Neutrophil (primary cell): ENCODE measurements around the gene OR51M1.
"Not testable (repeated sequence)": the region's sequence is repeated elsewhere in the genome, so short reads cannot be mapped to it uniquely, and the experiment has no call there.

Source experiments
- H3K27ac ChIP-seq: fragments of 200-600 bp; sonication (generic); 2 replicates; pipeline ENCODE4 v1.5.1; 2016; ENCODE audit warnings: mild to moderate bottlenecking, moderate library complexity
- H3K27me3 ChIP-seq: fragments of 200-600 bp; sonication (generic); 2 replicates; pipeline ENCODE4 v1.6.0; 2016; ENCODE audit warnings: mild to moderate bottlenecking
- H3K36me3 ChIP-seq: fragments of 200-600 bp; sonication (generic); 2 replicates; pipeline ENCODE4 v1.5.1; 2017
- H3K4me1 ChIP-seq, 2 experiments: fragments of 200-600 bp in 1 of 2; sonication (generic) in 1 of 2; 1 replicate in 1 of 2; 2 replicates in 1 of 2; pipeline versions ENCODE4 v1.5.1 to v1.6.1; 2013 to 2016; ENCODE audit warnings: low read depth in 1 of 2, low read length in 1 of 2, mild to moderate bottlenecking in 1 of 2, moderate library complexity in 1 of 2; ENCODE audit not compliant: control insufficient read depth in 1 of 2, insufficient read depth in 1 of 2
- H3K4me3 ChIP-seq, 2 experiments: fragments of 200-600 bp in 1 of 2; sonication (generic) in 1 of 2; 1 replicate in 1 of 2; 2 replicates in 1 of 2; pipeline ENCODE4 v1.5.1; 2013 to 2016; ENCODE audit warnings: low read depth in 1 of 2, low read length in 1 of 2, mild to moderate bottlenecking in 1 of 2, moderate library complexity in 1 of 2
- H3K9me3 ChIP-seq: fragments of 200-600 bp; sonication (generic); 2 replicates; pipeline ENCODE4 v1.5.1; 2016
- TF ChIP-seq, protein P1 (sequence below): fragments of 200-600 bp; sonication (generic); IDR thresholded peaks from 2 replicates; pipeline ENCODE4 v1.5.1; 2016; ENCODE audit warnings: antibody characterized with exemption

OR51M1 gene

DNA sequence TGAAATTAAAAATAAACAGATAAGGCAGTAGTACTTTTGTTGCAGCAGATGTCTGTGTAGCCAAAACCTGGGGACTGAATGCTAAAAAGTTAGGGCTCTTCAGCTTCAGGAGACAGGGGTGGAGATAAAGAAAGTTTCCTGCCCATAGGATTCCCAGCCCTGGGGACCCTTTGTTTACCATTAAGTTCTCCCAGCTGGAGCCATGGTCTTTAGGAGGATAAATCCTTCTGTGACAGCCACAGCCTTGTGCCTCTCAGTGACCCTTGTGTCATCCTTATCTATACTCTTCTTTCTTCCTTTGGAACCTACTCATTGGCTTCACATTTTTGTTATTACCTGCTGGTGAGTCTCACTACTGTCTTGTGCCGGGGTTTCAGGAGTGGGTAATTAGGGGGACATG is at the start of gene OR51M1:
Gene OR51M1, plus strand, starts transcription at position 237 of the 400 bp plus-strand sequence. CDS start 5,587 bp downstream, outside the sequence.
- no peaks in the 10 kb centered on the region for H3K36me3 ChIP-seq
- TF ChIP-seq, protein P1, sequence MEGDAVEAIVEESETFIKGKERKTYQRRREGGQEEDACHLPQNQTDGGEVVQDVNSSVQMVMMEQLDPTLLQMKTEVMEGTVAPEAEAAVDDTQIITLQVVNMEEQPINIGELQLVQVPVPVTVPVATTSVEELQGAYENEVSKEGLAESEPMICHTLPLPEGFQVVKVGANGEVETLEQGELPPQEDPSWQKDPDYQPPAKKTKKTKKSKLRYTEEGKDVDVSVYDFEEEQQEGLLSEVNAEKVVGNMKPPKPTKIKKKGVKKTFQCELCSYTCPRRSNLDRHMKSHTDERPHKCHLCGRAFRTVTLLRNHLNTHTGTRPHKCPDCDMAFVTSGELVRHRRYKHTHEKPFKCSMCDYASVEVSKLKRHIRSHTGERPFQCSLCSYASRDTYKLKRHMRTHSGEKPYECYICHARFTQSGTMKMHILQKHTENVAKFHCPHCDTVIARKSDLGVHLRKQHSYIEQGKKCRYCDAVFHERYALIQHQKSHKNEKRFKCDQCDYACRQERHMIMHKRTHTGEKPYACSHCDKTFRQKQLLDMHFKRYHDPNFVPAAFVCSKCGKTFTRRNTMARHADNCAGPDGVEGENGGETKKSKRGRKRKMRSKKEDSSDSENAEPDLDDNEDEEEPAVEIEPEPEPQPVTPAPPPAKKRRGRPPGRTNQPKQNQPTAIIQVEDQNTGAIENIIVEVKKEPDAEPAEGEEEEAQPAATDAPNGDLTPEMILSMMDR: no peak
- H3K27ac ChIP-seq: no peak within 1 kb of the TSS
- no peak within 1 kb of the TSS for H3K4me3 ChIP-seq
- H3K9me3 ChIP-seq: no peaks in the 10 kb centered on the region
- H3K27me3 ChIP-seq: no peaks in the 10 kb centered on the region
- no peaks in the 10 kb centered on the region for H3K4me1 ChIP-seq

- H3K36me3 ChIP-seq: no peaks in the 10 kb centered on the region
- no peaks in the 10 kb centered on the region for H3K4me1 ChIP-seq
- TF ChIP-seq, protein P1: no peak
- H3K9me3 ChIP-seq: no peaks in the 10 kb centered on the region
- no peaks in the 10 kb centered on the region for H3K27me3 ChIP-seq
- H3K4me3 ChIP-seq: no peak overlapping the region
- H3K27ac ChIP-seq: no peak overlapping the region
These were observed 48.4 kb upstream of the OR51M1 start for GRCh38 chr11:5335170-5335569.

DNA sequence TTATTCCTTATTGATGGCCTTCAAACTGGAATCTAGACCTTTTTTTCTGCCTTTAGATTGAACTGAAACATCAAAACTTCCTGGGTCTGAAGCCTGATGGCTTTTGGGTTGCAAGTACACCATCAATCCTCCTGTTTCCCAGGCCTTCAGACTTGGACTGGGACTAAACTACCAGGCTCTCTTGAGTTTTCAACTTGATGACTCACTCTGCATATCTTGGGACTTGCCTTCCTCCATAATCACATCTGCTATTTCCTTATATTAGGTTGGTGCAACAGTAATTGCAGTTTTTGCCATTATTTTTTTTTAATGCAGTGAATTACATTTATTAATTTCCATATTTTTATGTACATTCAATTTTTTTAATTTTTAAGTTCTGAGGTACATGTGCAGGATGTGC is 47.3 kb upstream of the OR51M1 start:
- Histone ChIP-seq H3K27me3 (no peaks in the 10 kb centered on the region), H3K4me3 (no peak overlapping the region), H3K27ac (no peak overlapping the region), H3K4me1 (no peaks in the 10 kb centered on the region), H3K36me3 (no peaks in the 10 kb centered on the region), H3K9me3 (no peaks in the 10 kb centered on the region)
- TF ChIP-seq, protein P1: no peak

DNA sequence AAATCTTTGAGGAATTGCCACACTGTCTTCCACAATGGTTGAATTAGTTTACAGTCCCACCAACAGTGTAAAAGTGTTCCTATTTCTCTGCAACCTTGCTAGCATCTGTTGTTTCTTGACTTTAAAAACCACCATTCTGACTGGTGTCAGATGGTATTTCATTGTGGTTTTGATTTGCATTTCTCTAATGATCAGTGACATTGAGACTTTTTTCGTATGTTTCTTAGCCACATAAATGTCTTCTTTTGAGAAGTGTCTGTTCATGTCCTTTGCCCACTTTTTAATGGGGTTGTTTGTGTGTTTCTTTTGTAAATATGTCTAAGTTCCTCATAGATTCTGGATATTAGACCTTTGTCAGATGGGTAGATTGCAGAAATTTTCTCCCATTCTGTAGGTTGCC is 46.4 kb upstream of the OR51M1 start:
- not testable (repeated sequence) for H3K9me3 ChIP-seq, H3K36me3 ChIP-seq, H3K4me1 ChIP-seq, H3K27ac ChIP-seq, H3K4me3 ChIP-seq, H3K27me3 ChIP-seq

DNA sequence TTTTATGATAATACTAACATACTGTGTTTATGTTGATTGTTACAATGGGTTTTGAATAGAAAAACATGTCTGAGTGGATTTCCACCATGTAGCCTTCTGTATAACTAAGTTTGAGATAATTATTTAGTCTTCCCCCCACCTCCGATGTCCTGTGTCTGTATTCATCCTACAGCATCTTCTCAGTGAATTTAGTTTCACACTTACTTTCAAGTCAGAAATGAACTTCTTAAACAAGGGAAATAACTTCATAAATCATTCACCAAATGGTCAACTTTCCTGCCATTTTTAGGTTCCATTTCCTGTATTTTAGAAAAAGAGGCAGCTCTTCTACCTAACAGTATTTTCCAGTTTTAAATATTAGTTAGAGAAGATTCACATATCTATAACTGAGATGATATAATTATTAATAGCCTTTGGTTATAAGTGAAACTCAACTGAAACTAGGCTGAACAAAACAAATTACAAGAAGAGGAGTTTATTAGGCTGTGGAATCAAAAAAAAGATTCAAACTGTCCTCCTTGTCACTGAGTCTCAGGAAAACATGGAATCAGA is 43.8 kb upstream of the OR51M1 start:
- Histone ChIP-seq H3K4me3 (no peak overlapping the region), H3K4me1 (no peaks in the 10 kb centered on the region), H3K36me3 (no peaks in the 10 kb centered on the region), H3K27ac (no peak overlapping the region), H3K9me3 (no peaks in the 10 kb centered on the region), H3K27me3 (no peaks in the 10 kb centered on the region)
- TF ChIP-seq, protein P1: no peak

DNA sequence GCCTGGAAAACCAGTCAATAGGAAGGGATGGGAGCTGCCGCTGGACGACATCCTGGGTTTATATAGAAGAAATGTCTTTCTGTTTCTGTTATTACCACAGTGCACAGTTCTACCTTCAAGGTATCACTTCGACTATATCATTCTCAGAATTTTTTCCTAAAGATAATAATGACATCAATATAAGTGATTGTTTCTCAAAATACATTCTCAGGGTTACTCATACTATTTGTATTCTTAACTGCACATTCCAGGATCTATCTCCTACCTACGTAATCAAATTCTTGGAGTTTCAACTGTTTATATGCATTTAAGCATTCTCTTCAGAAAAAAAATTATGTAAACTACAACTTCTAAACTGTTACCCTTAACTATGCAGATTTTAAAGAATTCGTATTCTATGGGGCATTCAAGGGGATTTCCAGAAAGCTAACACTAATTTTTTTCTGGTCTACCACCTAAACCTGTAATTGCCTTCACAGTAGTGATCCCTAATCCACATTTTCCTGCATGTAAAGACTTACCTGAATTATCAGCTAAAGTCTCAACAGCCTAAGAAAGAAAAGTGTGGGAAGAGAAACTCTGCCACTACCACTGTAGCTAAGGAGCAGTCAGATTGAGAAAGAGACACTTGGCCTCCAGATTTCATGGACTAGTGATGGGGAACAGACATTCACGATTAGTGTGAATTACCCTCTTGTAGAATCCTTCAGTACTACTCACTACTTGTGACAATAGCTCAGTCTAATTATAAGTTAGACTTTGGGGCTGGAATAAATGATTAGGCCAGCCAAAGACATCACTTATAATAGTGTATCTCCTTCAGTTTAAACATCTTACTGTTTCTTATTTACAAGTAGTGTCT is 39.9 kb upstream of the OR51M1 start, which contains the start of gene OR51B5:
Gene OR51B5, minus strand, starts transcription at position 51 of the 862 bp plus-strand sequence. Its CDS starts 0 bp downstream, at position 51.
- Histone ChIP-seq H3K4me3 (no peak within 1 kb of the TSS), H3K27me3 (no peaks in the 10 kb centered on the region), H3K36me3 (no peaks in the 10 kb centered on the region), H3K27ac (no peak within 1 kb of the TSS), H3K4me1 (no peaks in the 10 kb centered on the region), H3K9me3 (no peaks in the 10 kb centered on the region)
- TF ChIP-seq, protein P1: no peak
